Cardiac fibroblast (primary cell): ENCODE measurements around the gene ANKS1B.
A peak's percentile ranks its signal among the peaks of the same experiment; 100 is the strongest.

Experiments
- DNase-seq, 2 donors: peaks; one replicate each; pipeline versions ENCODE4 v3.0.0 to v3.0.0-alpha.2; 2010; ENCODE audit warnings: low read depth in 2 of 2
- H3K4me3 ChIP-seq, 2 donors: replicated peaks in 1 of 2; 1 replicate in 1 of 2; 2 replicates in 1 of 2; pipeline ENCODE4 v1.5.1; 2011; ENCODE audit warnings: low read depth in 2 of 2, low read length in 2 of 2, mild to moderate bottlenecking in 2 of 2, moderate library complexity in 1 of 2
- CTCF ChIP-seq: IDR thresholded peaks from one replicate; pipeline ENCODE4 v1.5.1; 2011; ENCODE audit warnings: low read depth, mild to moderate bottlenecking, low read length, inconsistent platforms

ANKS1B gene

DNA sequence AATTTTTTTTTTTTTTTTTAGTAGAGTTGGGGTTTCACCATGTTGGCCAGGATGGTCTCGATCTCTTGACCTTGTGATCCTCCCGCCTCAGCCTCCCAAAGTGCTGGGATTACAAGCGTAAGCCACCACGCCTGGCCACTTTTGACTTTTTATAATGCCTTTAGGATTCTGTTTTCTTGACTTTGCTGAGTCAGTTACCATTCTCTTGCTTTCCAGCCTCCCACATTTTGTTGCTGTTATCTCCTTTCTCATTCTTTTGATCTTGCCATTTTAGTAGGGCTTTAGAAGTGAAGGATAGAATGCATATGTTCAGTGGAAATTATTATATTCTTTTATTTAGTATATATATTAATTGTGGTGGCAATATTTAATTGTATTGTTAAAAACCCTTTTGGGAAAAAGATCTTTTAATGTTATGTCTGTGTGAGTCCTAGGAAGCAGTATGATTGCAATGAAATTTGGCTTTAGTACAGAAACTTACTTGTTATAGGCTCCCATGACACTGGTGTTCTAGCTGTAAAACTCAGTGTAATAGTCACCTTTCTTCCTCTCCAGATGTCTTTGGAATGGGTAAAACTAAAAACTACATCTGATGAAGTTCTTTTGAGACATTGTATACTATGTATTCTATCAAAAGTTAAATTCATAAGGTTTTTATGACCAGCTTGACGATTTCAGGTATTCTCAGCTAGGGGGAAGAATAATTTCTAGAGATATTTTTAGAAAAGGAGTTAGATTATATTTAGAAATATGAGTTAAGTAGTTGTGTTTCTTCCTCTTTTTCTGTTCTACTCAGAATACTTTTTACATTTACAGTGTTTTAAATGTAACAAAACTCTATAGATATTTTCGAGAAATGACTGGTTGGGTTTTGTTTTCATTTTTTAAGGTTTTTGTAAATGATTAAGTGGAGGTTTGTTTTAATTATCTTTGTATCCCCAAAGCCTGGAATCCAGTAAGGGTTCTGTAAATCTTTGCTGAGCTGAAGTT lies 1264.9 kb downstream of the ANKS1B start:
- DNase-seq = no peak
- no peak overlapping the region for H3K4me3 ChIP-seq
- no peak for TF ChIP-seq CTCF

- no peak for DNase-seq
- no peak overlapping the region for H3K4me3 ChIP-seq
- TF ChIP-seq CTCF = no peak
These were observed 1270.3 kb downstream of the ANKS1B start for GRCh38 chr12:98714426-98714825.

- no peak for DNase-seq
- TF ChIP-seq CTCF = no peak
- no peak overlapping the region for H3K4me3 ChIP-seq
These were observed 1275.7 kb downstream of the ANKS1B start for GRCh38 chr12:98709022-98709421.

GRCh38 chr12:98701166-98701565 lies 1283.6 kb downstream of the ANKS1B start:
- no peak for TF ChIP-seq CTCF
- no peak for DNase-seq
- H3K4me3 ChIP-seq = no peak overlapping the region

DNA sequence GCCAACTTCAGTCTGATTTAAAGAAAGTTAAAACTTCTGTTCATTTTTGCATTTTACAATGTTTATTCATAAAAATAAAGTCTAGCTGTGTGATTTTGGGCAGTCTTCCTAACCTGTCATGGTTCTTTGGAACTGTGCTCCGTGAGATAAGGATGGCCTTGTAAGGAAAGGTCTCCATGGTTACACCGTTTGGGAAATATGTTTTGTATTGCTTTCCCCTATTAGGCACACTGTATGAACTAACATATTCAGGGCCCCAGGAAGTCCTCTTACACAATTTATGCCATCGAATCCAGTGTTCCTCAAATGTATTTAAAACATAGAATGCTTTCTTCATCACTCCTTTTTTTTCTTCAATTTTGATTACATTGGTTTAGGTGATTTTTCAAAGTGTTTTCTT lies 1285.2 kb downstream of the ANKS1B start:
- DNase-seq = peak; percentile 59 to 91
- H3K4me3 ChIP-seq = no peak overlapping the region
- TF ChIP-seq CTCF = no peak

- H3K4me3 ChIP-seq = no peak overlapping the region
- TF ChIP-seq CTCF = peak; percentile 75
- DNase-seq = peak; percentile 63 to 79
These were observed 1285.9 kb downstream of the ANKS1B start for GRCh38 chr12:98698603-98699463.
